Gastroesophageal sphincter (tissue), 4 donors: ENCODE data around the gene PRKX. TPM values are rescaled to one million over a fixed set of nuclear protein-coding genes. Genes with fewer than 3 reads are reported as not detected.
"Not testable (repeated sequence)": the region's sequence is repeated elsewhere in the genome, so short reads cannot be mapped to it uniquely, and the experiment has no call there.

Experiments used
- ATAC-seq: fragments of 150-250 bp; one replicate; pipeline ENCODE4 v1.9.1; 2016; ENCODE audit warnings: mild to moderate bottlenecking, moderate library complexity
- H3K27ac ChIP-seq, 4 donors: fragments of 200-600 bp; sonication (generic) in 3 of 4; 1 replicate in 3 of 4; 2 replicates in 1 of 4; pipeline ENCODE4 v1.5.1; 2016 to 2019
- H3K27me3 ChIP-seq: fragments of 200-600 bp; sonication (generic); one replicate; pipeline ENCODE4 v1.5.1; 2019
- H3K36me3 ChIP-seq, 2 donors: fragments of 200-600 bp; sonication (generic); one replicate each; pipeline ENCODE4 v1.5.1; 2019; ENCODE audit warnings: control low read depth in 1 of 2
- H3K4me1 ChIP-seq, 3 donors: fragments of 200-600 bp; sonication (generic); 1 replicate in 2 of 3; 2 replicates in 1 of 3; pipeline ENCODE4 v1.5.1; 2016 to 2019; ENCODE audit warnings: control low read depth in 2 of 3
- H3K4me3 ChIP-seq, 2 donors: fragments of 200-600 bp; sonication (generic); one replicate each; pipeline ENCODE4 v1.5.1; 2019; ENCODE audit warnings: mild to moderate bottlenecking in 1 of 2, moderate library complexity in 1 of 2
- H3K9me3 ChIP-seq, 3 donors: fragments of 200-600 bp; sonication (generic); one replicate each; pipeline ENCODE4 v1.5.1; 2017 to 2019; ENCODE audit warnings: control low read depth in 2 of 3
- CTCF ChIP-seq, 4 experiments: fragments of 200-600 bp in 2 of 4; fragments of 450-650 bp in 2 of 4; sonication (generic) in 1 of 4; IDR thresholded peaks; one replicate each; pipeline ENCODE4 v1.5.1; 2017 to 2019; ENCODE audit warnings: antibody characterized with exemption in 4 of 4, mild to moderate bottlenecking in 2 of 4, moderate library complexity in 2 of 4
- EP300 ChIP-seq: sonication (generic); formaldehyde crosslinking; IDR thresholded peaks from one replicate; pipeline ENCODE4 v1.6.1; 2017; ENCODE audit warnings: antibody characterized with exemption, mild to moderate bottlenecking
- POLR2A ChIP-seq, 2 donors: fragments of 450-650 bp; IDR thresholded peaks; one replicate each; pipeline ENCODE4 v1.6.1; 2017; ENCODE audit warnings: antibody characterized with exemption in 2 of 2, mild to moderate bottlenecking in 2 of 2, moderate library complexity in 1 of 2
- POLR2AphosphoS5 ChIP-seq: sonication (generic); formaldehyde crosslinking; IDR thresholded peaks from one replicate; pipeline ENCODE4 v1.6.1; 2017; ENCODE audit warnings: antibody characterized with exemption
- WGBS, 2 donors: methylation state at CpG; one replicate each; pipeline ENCODE4 v1.1.5; 2018; ENCODE audit warnings: low coverage in 1 of 2; 5-methylcytosine and 5-hydroxymethylcytosine counted together
- total RNA-seq, 4 donors: library from RNA; depleted of rRNA; stranded (reverse); fragments of >200 nt; gene quantifications; one replicate each; pipeline ENCODE4 v1.1.0, GENCODE V29; 2016

PRKX gene
- total RNA-seq, 4 donors from 2014 or later = 3.5 to 10.5 (median 4.4) TPM

- no peaks in the 10 kb centered on the region for H3K4me1 ChIP-seq
- H3K36me3 ChIP-seq = no peaks in the 10 kb centered on the region
- H3K27me3 ChIP-seq = no peaks in the 10 kb centered on the region
- 86 to 90% methylated on average over 2 to 6 of the region's 13 CpGs for WGBS, 2 donors
- no peaks in the 10 kb centered on the region for H3K9me3 ChIP-seq
- no peak overlapping the region for H3K4me3 ChIP-seq
- no peak overlapping the region for H3K27ac ChIP-seq
- ATAC-seq = no peak
- TF ChIP-seq POLR2AphosphoS5 (no peak), EP300 (no peak), POLR2A (IDR thresholded peaks at IDR 0.05) (no peak), CTCF (IDR thresholded peaks at IDR 0.05) (no peak)
Observed at GRCh38 chrX:3653111-3653510, 60.3 kb downstream of the PRKX start.

GRCh38 chrX:3651277-3651676 is 62.2 kb downstream of the PRKX start:
- WGBS, 2 donors = 45 to 46% methylated on average over 3 of the region's 3 CpGs

GRCh38 chrX:3648084-3648483 is 65.4 kb downstream of the PRKX start:
- Histone ChIP-seq H3K9me3 (no peaks in the 10 kb centered on the region), H3K27ac (no peak overlapping the region), H3K27me3 (no peaks in the 10 kb centered on the region), H3K36me3 (no peaks in the 10 kb centered on the region), H3K4me3 (no peak overlapping the region), H3K4me1 (no peaks in the 10 kb centered on the region)
- WGBS, 2 donors = 95 to 100% methylated on average over 2 of the region's 2 CpGs
- ATAC-seq = no peak
- TF ChIP-seq EP300 = no peak
- TF ChIP-seq POLR2A (IDR thresholded peaks at IDR 0.05) = no peak

More at GRCh38 chrX:3651277-3651676, 62.2 kb downstream of the PRKX start:
- Histone ChIP-seq H3K27me3 (no peaks in the 10 kb centered on the region), H3K9me3 (no peaks in the 10 kb centered on the region), H3K27ac (no peak overlapping the region), H3K4me1 (no peaks in the 10 kb centered on the region), H3K4me3 (no peak overlapping the region), H3K36me3 (no peaks in the 10 kb centered on the region)
- no peak for ATAC-seq
- TF ChIP-seq POLR2A (IDR thresholded peaks at IDR 0.05) (no peak), POLR2AphosphoS5 (no peak), EP300 (no peak), CTCF (IDR thresholded peaks at IDR 0.05) (peak in 2 of 4 experiments; percentile 16 to 41)

- not testable (repeated sequence) for H3K36me3 ChIP-seq, H3K4me3 ChIP-seq, H3K4me1 ChIP-seq, H3K27me3 ChIP-seq, H3K27ac ChIP-seq, ATAC-seq, H3K9me3 ChIP-seq
- WGBS, 2 donors = 73% methylated on average over 8 of the region's 23 CpGs; no CpG with 5 or more reads in 1 of the 2 donors
Observed at GRCh38 chrX:3639858-3640631, 73.4 kb downstream of the PRKX start.

- Histone ChIP-seq H3K4me1 (no peaks in the 10 kb centered on the region), H3K9me3 (no peaks in the 10 kb centered on the region), H3K27ac (no peak overlapping the region), H3K36me3 (no peaks in the 10 kb centered on the region), H3K27me3 (no peaks in the 10 kb centered on the region), H3K4me3 (no peak overlapping the region)
- ATAC-seq = no peak
- no CpG with 5 or more reads among the region's 2 CpGs for WGBS, 2 donors
- TF ChIP-seq POLR2A (IDR thresholded peaks at IDR 0.05) (no peak), CTCF (IDR thresholded peaks at IDR 0.05) (no peak), POLR2AphosphoS5 (no peak), EP300 (no peak)
Observed at GRCh38 chrX:3639236-3639635, 74.2 kb downstream of the PRKX start.

GRCh38 chrX:3638280-3638873 is 75.1 kb downstream of the PRKX start:
- TF ChIP-seq CTCF (IDR thresholded peaks at IDR 0.05) (peak in 2 of 4 experiments; percentile 32 to 43), POLR2AphosphoS5 (no peak)
- WGBS, 2 donors = 18 to 22% methylated on average over 6 of the region's 6 CpGs
- ATAC-seq = no peak
- Histone ChIP-seq H3K27me3 (no peaks in the 10 kb centered on the region), H3K36me3 (no peaks in the 10 kb centered on the region), H3K4me1 (no peaks in the 10 kb centered on the region), H3K27ac (no peak overlapping the region), H3K4me3 (no peak overlapping the region), H3K9me3 (no peaks in the 10 kb centered on the region)
